NT2/D1 (cell line): ENCODE measurements around the gene C4orf50.
"Not testable (repeated sequence)": the region's sequence is repeated elsewhere in the genome, so short reads cannot be mapped to it uniquely, and the experiment has no call there.

Experiments
- DNase-seq: peaks from one replicate; pipeline ENCODE4 v3.0.0-alpha.2; 2011; ENCODE audit warnings: low read depth, low spot score
- H3K27me3 ChIP-seq: 2 replicates; pipeline ENCODE4 v1.6.0; 2011; ENCODE audit warnings: mild to moderate bottlenecking; ENCODE audit not compliant: insufficient read length, insufficient read depth
- H3K36me3 ChIP-seq: 2 replicates; pipeline ENCODE4 v1.6.1; 2011; ENCODE audit warnings: mild to moderate bottlenecking, low read length, mixed read lengths; ENCODE audit not compliant: insufficient read depth, insufficient read length
- H3K4me1 ChIP-seq: 2 replicates; pipeline ENCODE4 v1.5.1; 2011; ENCODE audit not compliant: insufficient read depth, insufficient read length
- H3K4me3 ChIP-seq: 2 replicates; pipeline ENCODE4 v1.5.1; 2011; ENCODE audit warnings: low read depth; ENCODE audit not compliant: insufficient read length
- H3K9ac ChIP-seq: 2 replicates; pipeline ENCODE4 v1.6.0; 2011; ENCODE audit warnings: low read depth; ENCODE audit not compliant: insufficient read length
- H3K9me3 ChIP-seq: 2 replicates; pipeline ENCODE4 v1.5.1; 2011; ENCODE audit warnings: mild to moderate bottlenecking, low read length; ENCODE audit not compliant: insufficient read depth
- SUZ12 ChIP-seq: IDR thresholded peaks from 2 replicates; pipeline ENCODE4 v1.6.1; 2011; ENCODE audit not compliant: insufficient read length, insufficient read depth; ENCODE audit errors: extremely low read depth
- YY1 ChIP-seq: IDR thresholded peaks from 2 replicates; pipeline ENCODE4 v1.6.1; 2011; ENCODE audit not compliant: insufficient read length, insufficient read depth
- ZNF274 ChIP-seq: IDR thresholded peaks from 2 replicates; pipeline ENCODE4 v1.6.1; 2011; ENCODE audit warnings: mild to moderate bottlenecking, low read depth, low read length

Gene C4orf50

DNA sequence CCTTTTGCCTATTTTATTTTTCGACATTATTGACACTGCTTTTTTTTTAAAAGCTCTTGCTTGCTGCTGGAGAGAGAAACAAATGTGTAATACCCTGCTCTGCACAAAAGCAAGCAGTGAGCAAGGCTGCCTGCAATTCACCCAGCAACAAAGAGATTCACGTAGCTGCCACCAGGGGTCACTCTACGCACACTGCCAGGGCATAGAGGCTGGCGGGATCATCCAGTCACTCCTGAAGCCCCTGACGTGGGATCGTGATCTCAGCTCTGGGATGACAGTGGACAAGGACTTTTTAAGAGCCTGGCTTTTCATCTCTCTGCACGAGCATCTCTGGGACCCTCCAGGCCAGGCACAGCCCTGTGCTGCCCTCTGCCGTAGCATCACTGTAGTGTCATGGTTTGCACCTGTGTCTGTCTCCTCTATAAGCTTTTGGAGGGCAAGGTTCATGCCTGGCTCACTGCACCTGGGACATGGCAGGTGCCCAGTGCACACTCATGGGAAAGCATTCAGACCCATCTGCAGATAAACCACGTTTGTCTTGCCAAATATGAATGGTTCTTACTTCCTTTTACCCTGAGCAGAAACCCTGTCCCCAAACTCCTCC lies 19.8 kb downstream of the C4orf50 start:
- no peak overlapping the region for H3K4me3 ChIP-seq
- H3K36me3 ChIP-seq = no peaks in the 10 kb centered on the region
- no peak overlapping the region for H3K9ac ChIP-seq
- peaks cover 4% of the 10 kb centered on the region for H3K27me3 ChIP-seq
- H3K4me1 ChIP-seq = peaks cover 7% of the 10 kb centered on the region
- H3K9me3 ChIP-seq = no peaks in the 10 kb centered on the region
- peak; percentile 71 for DNase-seq
- TF ChIP-seq SUZ12 (no peak), YY1 (no peak), ZNF274 (no peak)

DNA sequence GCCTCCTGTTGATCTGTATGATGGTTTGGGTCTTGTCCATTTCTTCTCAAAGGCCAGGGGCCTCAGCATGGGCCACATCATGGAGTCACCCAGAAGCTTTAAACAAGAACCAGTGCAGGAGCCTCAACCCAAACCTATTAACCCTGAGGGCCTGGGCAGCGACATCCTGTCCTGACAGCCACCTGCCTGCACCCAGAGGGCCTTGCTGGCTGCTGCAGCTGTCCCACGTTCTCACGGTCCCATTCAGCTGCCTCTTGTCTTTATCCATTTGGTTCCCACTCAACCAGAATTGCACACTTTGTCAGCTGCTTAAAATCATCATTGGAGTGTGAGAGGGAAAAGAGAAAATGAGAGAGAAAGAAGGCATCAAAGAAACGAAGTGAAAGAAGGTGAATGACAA lies 21.6 kb downstream of the C4orf50 start:
- H3K4me1 ChIP-seq = peaks cover 7% of the 10 kb centered on the region
- H3K36me3 ChIP-seq = no peaks in the 10 kb centered on the region
- no peak for DNase-seq
- peaks cover 4% of the 10 kb centered on the region for H3K27me3 ChIP-seq
- no peak overlapping the region for H3K4me3 ChIP-seq
- no peak overlapping the region for H3K9ac ChIP-seq
- no peaks in the 10 kb centered on the region for H3K9me3 ChIP-seq
- no peak for TF ChIP-seq SUZ12
- no peak for TF ChIP-seq YY1
- TF ChIP-seq ZNF274 = no peak

DNA sequence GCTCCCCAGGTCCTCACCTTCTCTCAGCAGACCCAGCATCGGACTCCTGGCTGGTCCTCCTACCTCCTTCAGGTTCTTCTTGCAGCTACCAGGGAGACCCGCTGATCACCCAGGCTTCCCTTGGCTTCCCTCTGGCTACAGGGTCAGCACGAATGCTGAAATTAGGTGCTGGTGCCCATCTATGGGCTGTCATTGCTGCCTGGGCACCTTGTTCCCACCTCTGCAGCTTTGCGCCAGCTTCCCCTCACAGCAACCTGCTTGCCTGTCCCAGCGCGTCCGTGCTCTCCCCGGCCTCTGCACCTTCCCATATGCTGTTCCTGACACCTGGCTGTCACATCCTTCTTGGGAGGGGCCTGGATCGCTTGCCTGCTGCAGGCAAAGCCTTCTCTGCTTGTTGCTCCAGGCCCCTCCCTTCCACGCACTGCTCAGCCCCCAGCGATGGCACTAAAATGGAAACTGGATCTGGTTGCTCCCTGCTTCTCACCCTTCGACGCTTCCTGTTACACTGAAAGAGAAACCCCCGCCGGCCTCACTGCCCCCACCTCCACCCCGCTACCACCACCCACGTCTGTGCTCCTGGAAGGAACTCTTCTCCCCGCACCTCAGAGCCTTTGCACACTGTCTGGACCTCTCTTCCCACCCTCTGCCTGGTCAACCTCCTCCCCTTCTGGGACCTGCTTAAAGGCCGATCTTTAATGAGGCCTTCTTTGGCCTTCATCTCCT lies 22.2 kb downstream of the C4orf50 start:
- Histone ChIP-seq H3K9ac (no peak overlapping the region), H3K4me3 (no peak overlapping the region), H3K27me3 (peaks cover 4% of the 10 kb centered on the region), H3K36me3 (no peaks in the 10 kb centered on the region), H3K4me1 (peaks cover 7% of the 10 kb centered on the region), H3K9me3 (no peaks in the 10 kb centered on the region)
- TF ChIP-seq YY1 (no peak), ZNF274 (no peak), SUZ12 (no peak)
- DNase-seq = no peak

DNA sequence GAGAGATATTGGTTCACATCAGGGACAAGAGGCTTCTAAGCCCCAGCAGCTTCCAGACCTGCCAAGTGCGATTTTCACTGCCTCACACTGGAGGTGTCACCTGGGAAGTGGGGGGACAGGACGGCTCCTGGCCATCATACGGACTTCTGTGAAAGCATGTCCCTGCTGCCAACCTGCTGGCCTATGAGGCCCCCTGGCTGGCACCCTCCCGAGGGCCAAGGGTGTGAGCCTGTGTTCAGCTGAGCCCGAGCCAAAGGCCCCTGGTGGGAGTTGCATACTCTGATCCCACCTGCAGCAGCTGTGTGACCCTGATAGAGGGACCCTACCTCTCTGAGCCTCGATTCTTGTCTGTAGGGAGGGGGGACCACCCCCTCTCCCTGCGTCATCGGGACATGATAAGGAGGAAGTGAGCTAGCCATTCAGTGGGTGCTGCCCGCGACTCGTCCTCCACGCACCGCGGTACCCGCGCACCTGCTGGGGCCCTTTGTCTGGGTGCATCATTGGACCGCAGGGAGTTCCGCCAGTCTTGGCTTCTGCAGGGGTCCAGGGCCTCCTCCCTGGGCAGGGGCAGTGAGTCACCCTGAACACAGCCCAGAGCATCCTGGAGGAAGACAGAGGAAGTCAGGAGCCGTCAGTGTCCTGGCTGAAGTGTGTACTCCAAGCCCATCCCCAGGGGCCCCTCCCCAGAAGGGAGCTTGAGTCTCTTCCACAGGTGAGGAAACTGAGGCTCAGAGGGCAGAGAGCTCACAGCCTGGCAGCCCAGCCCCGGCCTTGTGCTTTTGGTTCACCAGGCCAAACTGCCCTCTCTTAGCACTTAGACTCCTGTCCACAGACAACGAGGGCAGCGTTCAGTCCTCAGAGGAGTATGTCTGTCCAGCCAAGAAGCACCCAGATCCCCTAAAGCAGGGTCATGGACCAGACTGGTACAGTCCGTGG lies 24.1 kb downstream of the C4orf50 start:
- DNase-seq = no peak

DNA sequence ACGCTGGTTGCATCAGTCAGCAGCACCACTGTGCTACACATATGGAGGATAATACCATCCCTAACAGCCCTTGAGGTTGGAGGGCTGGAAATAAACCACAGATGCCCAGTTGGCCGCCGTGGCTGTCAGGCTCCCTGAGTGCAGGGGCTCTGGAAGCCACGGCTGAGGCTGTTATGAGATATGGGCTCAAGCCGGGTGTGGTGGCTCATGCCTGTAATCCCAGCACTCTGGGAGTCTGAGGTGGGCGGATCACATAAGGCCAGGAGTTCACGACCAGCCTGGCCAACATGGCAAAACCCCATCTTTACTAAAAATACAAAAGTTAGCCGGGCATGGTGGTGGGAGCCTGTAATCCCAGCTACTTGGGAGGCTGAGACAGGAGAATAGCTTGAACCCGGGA lies 24.9 kb downstream of the C4orf50 start:
- H3K4me1 ChIP-seq, H3K36me3 ChIP-seq, DNase-seq, H3K9me3 ChIP-seq, H3K9ac ChIP-seq, H3K4me3 ChIP-seq: not testable (repeated sequence)
- H3K27me3 ChIP-seq = peaks cover 12% of the 10 kb centered on the region

More for the DNA sequence above, 24.1 kb downstream of the C4orf50 start:
- Histone ChIP-seq H3K4me3 (no peak overlapping the region), H3K9ac (no peak overlapping the region), H3K27me3 (peaks cover 9% of the 10 kb centered on the region), H3K4me1 (peaks cover 7% of the 10 kb centered on the region), H3K9me3 (no peaks in the 10 kb centered on the region), H3K36me3 (no peaks in the 10 kb centered on the region)
- TF ChIP-seq YY1 (no peak), SUZ12 (no peak), ZNF274 (no peak)

- Histone ChIP-seq H3K9me3 (no peaks in the 10 kb centered on the region), H3K27me3 (peaks cover 12% of the 10 kb centered on the region), H3K4me1 (peaks cover 7% of the 10 kb centered on the region), H3K4me3 (no peak overlapping the region), H3K9ac (no peak overlapping the region), H3K36me3 (no peaks in the 10 kb centered on the region)
- TF ChIP-seq SUZ12 (no peak), YY1 (no peak), ZNF274 (no peak)
- DNase-seq = no peak
Observed at GRCh38 chr4:5992828-5993321, 25.4 kb downstream of the C4orf50 start.
